Measurements from ENCODE around the gene CACNA1F.

DNA sequence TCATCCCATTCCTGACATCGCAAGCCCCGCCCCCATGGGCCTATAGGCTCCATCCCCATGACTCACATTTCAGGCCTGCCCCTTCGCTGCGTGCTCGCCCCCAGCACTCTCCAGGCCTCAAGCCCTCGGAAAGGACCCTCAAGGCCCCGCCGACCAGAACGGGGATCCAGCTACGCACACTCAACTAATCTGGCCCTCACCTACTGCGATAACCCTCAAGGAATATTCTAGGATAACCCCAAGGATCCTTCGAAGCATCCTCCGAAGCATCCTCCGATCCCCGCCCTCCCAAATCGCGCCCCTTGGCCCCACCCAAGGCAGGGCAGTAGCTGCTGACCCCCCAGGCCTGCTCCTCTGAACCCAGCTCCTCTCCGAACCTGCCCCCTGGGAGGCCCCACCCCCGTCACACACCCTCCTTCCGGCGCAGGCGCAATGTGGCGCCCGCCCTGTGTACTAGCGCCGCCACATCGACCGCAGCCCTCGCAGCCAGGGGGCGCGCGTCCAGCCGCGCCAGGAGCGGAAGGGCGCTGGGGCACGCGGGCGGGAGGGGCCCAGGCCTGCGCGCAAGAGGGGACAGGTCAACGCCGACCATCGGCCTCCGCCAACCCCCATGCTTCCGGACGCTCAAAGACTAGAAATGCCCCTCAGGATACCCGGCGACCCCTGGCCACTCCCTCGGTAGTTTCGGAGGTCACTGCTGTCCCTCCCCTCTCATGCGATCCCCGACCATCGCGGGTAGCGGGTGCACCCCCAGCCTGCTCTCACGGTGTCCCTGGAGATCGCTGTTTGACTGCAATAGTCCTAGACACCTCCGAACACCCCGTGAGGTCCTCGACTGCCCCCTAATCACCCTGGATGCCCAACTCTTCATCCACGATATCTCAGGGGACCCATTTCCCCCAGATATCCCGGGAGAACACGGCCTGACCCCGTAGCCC is 77.0 kb downstream of the CACNA1F start:
- TF ChIP-seq ZNF274 (IDR thresholded peaks at IDR 0.05; ENCODE audit: low read depth, low read length) = no peak
- TF ChIP-seq YY1 (IDR thresholded peaks at IDR 0.05; ENCODE audit: insufficient read depth, insufficient read length) = no peak

Data from NT2/D1 (cell line).